GM19452 (cell line): ENCODE results near the gene KHDRBS2.

ENCODE experiments used
- ATAC-seq: cut with Tn5 transposase; IDR thresholded peaks from one replicate; pipeline ENCODE4 v1.9.1; 2021; ENCODE audit not compliant: unreplicated experiment

Gene KHDRBS2

DNA sequence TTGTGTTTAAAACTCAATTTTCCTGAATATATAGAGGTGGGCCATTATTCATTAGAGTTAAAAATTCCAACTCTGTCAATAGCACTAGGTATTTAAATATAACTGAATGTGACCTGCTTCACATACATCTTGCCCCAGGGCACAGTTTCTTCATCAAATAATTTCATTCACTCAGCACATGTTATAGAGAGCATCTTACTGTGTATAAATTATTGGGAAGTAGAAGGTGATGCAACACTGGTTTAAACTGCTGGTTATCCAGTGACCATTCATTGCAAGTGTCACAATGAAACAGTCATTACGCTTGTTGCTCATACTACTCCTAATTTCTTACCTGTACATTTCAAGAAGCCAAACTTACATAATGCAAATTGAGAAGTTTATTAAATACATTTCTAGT lies 93.4 kb downstream of the KHDRBS2 start:
- no peak for ATAC-seq

DNA sequence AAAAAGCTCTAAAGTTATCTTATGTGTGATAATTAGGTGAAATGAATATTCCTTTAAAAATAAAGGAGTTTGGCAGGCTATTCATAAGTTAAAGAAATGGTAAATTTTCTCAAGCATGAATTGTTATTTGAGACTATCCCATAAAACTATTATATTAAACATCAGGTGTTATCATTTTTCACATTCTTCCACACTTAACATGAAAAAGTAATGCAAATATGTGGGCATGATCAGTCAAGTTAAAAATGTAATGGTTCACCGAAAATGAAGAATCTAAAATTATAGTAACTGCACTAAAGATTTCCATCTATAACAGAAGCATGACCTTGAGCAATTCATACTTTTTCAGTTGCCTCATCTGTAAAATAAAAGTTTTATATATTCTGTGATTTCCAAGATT lies 110.8 kb downstream of the KHDRBS2 start:
- no peak for ATAC-seq

DNA sequence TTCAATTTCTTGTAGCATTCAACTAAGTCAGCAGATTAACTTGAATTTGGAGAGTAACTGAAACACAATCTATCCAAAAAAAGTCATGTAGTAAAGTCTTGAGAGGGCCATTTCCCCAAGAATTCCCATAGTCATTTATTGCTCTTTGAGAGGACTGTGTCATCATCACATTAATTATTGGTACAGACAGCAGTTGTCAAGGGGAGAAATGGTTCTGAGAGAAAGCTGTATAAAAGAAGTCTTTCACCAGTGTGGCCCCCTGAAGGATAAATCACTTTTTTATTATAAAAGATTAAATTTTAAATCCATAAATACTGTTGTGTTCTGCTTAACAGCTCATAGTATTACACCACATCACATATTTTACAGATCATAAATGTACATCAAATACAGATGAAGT lies 111.5 kb downstream of the KHDRBS2 start:
- no peak for ATAC-seq

DNA sequence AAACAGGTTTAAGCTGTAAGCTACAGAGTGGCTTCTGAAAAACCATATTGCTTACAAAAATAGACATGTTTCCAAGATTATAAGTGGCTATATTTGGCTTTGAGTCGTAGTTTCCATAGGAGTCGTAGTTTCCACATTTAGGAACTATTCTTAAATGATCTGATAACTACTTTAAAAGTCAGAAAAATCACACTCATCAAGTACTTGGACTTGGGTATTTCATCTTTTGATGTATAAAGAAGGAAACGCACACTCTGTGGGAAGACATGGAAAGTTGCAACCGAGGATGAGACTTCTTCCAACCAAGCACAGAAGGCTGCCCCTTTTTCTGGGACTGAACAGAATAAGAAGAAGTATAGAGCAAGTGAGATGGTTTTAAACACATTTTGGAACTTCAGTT lies 118.3 kb downstream of the KHDRBS2 start:
- no peak for ATAC-seq

DNA sequence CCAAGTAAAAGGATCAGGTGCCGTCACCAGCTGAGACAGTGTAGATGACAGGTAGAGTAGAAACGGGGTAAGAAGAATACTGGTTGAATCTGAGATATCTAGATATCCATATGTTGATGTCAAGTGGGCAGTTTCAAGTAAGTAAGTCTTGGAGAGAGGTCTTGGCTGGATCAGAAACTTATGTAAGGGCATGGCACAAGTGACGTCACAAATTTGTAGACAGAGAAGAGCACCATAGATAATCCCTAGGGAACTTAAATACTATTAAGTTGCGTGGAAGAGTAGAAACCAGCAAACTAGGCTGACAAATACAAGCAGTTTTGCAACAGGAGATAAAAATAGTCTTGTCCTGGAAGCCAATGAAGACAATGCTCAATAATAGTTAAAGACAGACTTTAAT lies 123.2 kb downstream of the KHDRBS2 start:
- no peak for ATAC-seq

DNA sequence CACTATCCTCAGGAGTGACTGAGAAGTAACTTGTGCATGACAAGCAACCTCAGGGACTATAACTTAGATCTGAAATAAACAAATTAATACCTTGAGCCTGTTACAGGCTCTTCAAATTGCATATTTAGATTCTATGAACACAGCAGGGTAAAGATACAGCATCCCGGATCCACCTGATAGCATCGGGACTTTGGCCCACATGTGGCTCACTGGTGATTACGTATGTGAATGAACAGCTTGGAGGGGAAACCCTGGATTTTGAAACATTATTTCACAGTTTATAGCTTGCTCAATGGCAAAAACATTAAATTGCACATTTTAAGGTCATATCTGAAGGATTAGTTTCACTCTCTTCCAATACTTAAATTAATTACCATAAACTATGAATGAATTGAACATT lies 133.2 kb downstream of the KHDRBS2 start:
- ATAC-seq: no peak

DNA sequence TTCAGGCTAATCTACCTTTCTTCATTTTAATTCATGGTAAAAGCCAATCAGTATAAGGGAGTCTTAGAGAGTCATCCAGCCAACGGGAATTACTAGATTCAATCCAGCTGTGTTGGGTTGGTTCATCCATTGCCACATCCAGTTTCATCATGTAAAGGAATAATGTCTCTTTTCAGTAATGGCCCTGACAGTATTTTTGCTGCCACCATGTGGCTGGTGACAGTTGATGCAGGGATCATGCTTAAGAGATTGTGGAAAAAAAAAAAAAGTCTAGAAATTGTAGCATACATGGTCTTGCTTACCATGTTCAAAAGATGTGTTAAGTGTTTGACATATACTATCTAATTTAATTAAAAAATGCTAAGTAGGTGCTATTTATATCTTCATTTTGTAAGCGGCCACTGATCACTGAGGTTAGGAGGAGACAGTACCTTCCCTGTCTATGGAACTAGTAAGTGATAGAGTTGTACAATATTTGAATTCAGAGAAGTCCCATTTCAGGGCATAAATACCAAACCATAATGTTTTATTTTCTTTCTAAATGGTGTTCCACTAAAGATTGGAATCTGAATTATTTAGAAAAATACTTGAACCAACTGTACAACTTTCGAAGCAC lies 135.9 kb downstream of the KHDRBS2 start:
- peak; percentile 73 for ATAC-seq

DNA sequence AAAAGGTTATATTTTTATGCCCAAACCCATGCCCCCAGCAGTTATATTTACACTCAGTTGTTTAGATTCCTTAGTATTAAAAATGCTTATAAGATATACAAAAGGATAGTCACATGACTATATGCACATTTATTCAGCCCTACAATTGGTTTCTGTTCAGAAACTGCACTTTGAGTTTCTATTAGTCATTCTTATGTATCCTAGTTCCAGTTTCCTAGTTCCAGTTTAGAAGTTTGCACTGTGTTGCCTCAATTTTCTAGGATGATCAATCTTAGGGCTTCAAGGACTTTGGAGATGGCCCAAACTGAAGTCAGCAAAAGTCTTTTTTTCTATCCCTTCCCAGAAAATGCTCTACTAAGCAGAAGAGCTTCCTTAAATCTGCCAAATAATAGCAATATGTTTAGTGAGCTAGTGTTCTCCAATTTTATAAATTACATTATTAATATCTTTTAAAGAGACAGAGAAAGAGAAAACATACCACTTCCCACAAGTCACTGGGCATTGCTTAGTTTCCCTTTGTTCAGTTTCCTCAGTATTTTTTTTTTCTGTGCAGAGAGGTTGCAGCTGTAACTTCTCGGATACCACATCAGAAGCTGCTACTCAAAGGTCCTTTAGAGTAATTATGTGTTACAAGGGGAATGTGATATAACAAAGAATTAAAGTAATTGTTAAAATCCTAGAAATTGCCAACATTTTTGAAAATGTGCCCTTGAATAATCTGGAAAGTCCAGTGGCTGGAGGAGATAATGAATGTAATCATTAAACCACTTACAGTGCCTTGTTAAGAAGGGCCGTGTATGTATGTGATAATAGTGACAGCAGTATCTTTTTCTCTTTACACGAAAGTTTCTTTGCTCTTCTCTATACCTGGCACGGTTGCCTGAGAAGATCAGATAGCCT lies 138.8 kb downstream of the KHDRBS2 start:
- ATAC-seq: no peak

DNA sequence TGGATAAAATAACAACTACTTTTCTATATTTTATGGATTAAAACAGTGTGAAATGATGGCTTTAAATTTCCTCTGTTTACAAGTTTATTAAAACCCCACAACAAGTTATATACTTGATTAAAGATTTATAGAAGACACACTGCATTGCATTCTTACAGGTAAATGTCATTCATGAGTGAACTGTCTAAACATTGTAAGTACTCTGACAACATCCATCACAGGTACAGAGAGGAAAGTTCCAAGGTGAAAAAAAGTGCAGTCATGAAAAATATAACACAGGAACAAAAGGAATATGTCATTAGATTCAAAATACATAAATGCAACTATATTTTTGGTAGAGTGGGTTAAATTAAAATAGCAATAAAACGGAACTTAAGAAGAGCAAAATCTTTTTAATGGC lies 156.9 kb downstream of the KHDRBS2 start:
- ATAC-seq: no peak

DNA sequence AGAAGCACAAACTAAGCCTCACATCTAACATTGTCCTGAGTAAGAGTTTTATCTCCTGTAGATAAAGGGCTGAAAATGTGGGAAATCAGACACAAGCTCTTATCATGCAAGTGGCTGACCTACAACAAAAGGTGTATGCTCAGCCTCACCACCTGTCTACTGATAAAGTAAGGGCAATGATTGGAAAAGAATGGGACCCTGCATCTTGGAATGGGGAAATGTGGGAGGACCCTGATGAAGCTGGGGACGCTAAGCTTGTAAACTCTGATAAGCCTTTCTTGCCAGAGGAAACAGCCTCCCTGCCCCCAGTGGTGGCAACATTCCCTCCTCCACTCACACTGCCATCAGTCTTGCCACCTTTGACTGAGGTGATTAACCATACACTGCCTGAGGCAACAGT lies 166.6 kb downstream of the KHDRBS2 start:
- ATAC-seq: no peak

DNA sequence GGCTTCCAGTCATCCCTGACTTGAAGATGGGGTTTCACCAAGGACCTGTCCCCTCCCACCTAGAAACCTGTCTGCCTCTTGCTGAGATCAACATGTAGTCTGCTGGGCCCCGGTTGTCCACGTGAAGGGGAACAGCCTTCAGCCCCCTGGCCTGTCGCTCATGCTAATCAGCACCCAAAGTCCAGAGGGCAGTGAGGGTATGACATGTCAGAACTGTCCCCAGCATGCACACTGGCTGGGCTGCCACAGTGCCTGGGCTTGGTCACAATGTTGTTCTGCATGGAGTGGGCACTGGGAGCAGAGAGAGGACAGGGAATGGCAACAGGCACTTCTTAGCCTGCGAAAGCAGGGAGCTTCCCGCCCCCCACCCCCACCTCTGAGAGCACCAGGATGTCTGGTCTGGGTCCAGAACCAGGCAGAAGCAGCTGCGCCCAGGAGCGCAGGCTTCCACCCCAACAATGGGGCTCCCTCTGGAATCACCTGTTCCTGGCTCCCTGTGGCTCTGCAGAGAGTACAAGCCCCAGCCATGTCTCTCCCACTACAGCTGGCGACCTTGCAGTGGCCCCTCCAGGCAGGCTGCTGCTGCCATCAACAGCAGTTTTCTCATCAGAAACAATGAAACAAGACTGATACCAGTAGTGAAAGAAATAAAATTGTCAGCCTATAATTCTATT lies 182.7 kb downstream of the KHDRBS2 start:
- no peak for ATAC-seq

DNA sequence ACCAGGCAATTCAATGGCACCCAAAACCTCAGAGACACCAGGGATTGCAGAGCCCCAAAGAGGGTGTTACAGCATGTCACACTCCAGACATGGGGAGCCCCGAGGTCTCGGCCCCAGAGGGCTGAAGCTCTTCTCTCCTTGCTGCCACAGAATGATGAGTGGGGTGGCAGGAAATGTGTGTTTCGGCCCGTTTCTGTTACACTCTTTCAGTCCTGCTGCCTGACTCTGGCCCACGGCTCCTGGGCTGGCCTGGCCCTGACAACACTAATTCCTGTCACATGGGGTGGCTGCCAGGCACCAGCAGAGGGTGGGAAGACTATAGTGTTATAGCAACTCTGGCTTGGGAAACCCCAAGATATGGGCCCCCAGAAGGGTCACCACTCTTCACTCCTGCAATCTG lies 183.6 kb downstream of the KHDRBS2 start:
- no peak for ATAC-seq

DNA sequence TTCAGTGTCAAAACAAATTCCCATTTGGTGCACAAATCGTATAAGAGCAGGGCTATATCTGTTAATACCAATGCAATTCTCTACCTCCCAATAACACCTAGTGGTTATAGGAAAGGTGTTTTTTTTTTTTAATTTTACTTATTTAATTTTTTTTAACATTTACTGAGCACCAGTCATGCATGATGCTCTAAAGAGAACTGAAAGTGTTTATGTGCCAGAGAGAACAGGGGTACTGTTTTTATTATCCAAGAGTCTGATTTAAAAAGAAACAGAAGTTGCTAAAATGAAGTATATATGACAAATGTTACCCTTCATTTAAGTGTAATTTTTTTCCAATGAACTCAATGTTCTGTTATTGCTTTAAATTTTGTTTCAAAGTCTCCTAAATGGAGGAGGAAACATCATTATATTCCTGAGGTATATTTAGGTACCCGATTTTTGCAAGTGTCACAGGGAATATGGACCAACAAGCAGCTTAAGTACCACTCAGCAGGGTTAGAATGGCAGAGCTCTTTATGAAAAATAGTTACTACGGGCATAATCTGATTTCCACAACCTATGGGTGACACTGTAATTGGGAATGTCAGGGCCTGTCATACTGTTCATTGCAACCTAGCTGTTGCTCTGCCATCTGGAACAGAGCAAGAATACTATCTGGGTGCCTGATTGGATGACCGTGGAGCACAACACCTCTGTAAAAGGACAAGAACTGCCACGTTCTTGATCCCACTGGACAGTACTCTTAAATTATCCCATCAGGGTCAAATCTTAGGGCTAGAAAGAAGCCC lies 195.4 kb downstream of the KHDRBS2 start:
- ATAC-seq: no peak

DNA sequence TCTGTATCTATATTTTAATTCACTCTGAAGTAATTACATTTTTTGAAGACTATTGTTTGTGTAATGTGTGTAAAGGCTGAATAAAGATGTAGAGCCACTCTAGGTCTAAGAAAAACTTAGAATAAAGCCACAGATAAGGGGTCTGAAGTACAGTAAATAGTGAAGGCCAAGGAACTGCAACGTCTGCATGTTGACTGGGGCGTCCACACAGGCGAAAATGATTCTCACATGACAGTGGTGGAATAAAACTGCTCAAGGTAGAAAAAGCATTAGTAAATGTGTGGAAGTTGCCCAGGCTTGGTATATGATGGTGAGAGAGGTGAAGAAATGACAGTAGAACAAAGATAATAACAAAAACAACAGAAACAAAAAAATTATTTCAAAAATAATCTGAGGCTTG lies 196.2 kb downstream of the KHDRBS2 start:
- ATAC-seq: no peak

DNA sequence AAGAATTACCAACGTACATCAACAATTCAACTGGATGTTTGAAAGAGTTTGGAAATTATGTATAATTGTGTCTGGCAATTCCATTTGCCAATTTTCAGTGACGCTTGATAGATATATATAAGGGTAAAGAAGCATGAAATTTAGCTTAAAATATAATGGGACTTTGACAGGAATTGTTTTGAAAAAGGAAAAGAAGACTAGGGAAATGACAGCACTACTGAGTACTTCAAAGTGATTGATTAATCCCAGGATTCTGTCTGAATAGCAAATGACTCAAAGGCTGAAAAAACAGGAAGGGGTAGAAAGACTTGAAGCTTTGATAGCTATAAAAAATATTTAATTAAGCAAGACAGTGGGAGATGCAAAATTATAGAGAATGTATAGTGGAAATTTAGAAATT lies 200.0 kb downstream of the KHDRBS2 start:
- ATAC-seq: no peak

DNA sequence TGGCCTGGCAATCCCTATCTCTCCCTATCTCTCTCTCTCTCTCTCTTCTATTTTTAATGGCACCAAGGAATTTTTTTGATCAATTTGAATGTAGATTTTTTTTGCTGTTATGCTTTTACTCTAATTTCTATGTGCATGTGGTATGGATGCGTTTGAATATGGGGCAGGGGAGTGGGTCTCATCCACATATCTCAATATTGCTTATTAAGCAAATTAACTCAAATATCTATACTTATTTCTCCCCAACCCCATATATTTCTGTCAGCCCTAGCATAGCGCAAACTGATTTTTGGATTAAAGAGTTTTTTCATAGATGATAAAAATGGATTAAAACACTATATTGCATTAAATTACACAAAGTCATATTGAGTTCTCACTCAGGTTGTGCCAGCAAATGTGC lies 210.2 kb downstream of the KHDRBS2 start:
- no peak for ATAC-seq

DNA sequence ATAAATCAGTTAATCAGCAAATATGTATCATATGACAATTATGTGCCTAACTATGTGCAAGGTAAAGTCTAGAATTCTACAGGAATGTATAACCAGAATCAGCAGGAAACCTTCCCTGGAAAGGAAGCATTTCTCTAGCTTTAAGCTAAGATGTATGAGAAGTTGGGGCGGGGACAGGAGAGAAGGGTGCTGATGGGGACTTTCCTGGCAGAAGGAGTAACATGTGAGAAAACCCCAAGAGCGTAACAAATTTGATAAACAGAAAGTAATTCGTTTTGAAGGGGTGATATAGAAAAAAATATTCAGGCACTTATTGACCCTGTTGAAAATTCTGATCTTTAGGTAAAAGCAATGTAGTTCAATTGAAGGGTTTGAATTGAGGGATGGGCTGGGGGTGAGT lies 226.1 kb downstream of the KHDRBS2 start:
- no peak for ATAC-seq

DNA sequence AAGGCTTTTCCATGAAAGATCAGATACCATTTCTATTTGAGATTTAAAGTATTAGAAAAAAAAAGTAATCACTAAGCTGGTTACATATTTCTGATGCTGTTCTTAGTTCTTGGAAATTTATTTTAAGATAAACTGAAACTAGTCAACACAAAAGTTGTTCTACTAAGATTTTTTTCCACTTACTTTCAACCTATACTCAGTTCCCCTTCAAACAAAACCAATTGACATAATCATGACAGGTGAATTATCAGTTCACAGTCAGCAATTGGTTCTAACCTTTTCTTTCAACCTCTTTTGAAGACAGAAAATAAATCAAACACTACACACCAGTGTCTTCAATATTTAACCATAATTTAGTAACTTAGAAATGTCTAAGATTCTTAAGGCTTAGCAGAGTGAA lies 228.7 kb downstream of the KHDRBS2 start:
- ATAC-seq: no peak

DNA sequence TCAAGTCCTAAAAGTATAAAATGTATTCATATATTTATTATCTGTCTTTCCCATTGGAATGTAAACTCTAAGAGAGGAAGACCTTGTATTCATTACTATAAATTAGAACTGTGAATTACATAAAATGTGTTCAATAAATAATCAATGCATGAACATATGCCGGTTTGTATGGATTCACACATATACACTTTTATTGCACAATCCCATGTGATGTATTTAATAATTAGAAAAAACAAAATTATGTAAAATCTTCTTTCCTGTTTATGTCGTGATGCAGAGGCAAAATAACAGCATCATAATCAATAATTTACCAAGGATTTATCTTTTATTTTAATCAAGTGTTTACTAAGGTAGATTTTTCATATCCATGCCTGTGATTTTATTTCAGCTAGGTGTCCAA lies 240.5 kb downstream of the KHDRBS2 start:
- no peak for ATAC-seq

DNA sequence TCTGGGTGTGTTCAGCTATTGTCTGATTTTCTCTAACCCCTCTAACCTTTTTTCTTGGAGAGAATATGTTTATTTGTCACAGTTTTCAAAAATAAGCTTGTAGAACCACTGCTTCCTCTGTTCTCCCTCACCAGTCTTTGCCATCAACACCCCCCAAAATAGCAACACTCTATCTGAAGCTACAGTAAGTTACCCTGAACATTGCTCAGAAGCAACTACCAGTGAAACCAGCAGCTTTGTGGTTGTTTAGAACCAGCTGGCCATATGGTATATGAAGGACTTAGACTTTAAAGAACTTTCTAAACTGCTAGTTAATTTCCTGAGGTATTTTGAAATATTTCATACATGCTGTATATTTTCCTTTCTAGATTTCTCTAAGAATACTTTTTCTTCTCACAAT lies 242.9 kb downstream of the KHDRBS2 start:
- ATAC-seq: no peak

DNA sequence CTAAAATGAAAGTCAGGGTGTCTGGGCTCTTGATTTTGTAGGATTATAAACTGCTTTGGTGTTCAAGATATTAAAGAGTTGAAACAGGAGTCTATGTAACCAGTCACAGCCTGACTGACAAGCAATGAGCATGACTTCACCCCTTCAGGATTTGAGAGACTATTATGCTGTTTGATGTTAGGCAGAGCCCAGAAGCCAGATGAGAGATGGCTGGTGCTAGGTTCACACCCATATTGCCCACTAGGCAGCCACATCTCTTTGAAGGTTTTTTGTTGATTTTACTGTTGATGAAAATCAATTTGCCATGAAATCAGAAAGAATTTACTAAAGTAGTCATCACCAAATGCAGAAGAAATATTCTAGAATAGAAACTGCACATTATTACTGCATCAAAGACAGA lies 243.6 kb downstream of the KHDRBS2 start:
- ATAC-seq: no peak
